Measurements from ENCODE around the gene RIMKLB. TPM values are rescaled to one million over a fixed set of nuclear protein-coding genes. Genes with fewer than 3 reads are reported as not detected.

RIMKLB gene
- total and polyA plus RNA-seq, 2 of the 8 experiments (the other 6 are each of a cell fraction or from before 2014, with no cell fraction given) = 37.8 to 78.2 TPM

DNA sequence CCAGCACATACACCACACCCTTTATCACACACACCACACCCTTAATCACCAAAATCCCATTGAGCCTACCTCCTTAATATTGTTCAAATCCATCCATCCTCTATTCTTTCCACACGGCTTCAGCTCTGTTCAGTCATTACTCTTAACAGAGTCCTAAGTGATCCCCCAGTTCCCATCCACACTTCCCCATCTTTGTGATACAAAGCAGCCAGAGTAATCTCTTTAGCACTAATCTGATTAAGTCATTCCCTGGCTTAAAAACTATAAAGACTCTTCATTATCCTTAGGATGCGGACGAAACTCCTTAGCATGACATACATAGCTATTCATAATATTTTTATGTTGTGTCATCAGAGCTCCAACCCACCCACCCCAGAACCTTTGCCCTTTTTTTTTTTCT is 20.4 kb upstream of the RIMKLB start:
- no peak for FAIRE-seq
- no peak overlapping the region for H4K8ac ChIP-seq (ENCODE audit: extremely low read depth, insufficient read depth, low read length)
- no peaks in the 10 kb centered on the region for H3K79me1 ChIP-seq (ENCODE audit: low read depth, low read length)
- no peak overlapping the region for H3K4me3 ChIP-seq (ENCODE audit: extremely low read depth in 1 of 4, insufficient read depth in 2 of 4, low read depth in 3 of 4, low read length in 4 of 4)
- TF ChIP-seq CBX5 (IDR thresholded peaks at IDR 0.05; ENCODE audit: low read depth, low read length) = no peak
- no peak for TF ChIP-seq POLR2A (IDR thresholded peaks at IDR 0.05; ENCODE audit: control extremely low read depth in 1 of 2, low read depth in 2 of 2, low read length in 2 of 2)
- TF ChIP-seq SRF (IDR thresholded peaks at IDR 0.05; ENCODE audit: low read depth, low read length) = no peak
- no peak for TF ChIP-seq SIRT6 (IDR thresholded peaks at IDR 0.05; ENCODE audit: low read length)
- TF ChIP-seq NANOG (IDR thresholded peaks at IDR 0.05; ENCODE audit: insufficient read depth, low read depth, low read length, poor library complexity, severe bottlenecking) = no peak
- TF ChIP-seq EP300 (IDR thresholded peaks at IDR 0.05; ENCODE audit: borderline replicate concordance in 1 of 2, low read depth in 2 of 2, low read length in 2 of 2) = no peak
- no peak for TF ChIP-seq ASH2L (IDR thresholded peaks at IDR 0.05; ENCODE audit: low read length)
- no peak for TF ChIP-seq BCL11A (IDR thresholded peaks at IDR 0.05; ENCODE audit: low read depth in 2 of 2, low read length in 2 of 2)
- TF ChIP-seq TAF7 (optimal IDR thresholded peaks at IDR 0.05; ENCODE audit: borderline replicate concordance, low read depth, low read length) = no peak
- no peak for TF ChIP-seq JUND (IDR thresholded peaks at IDR 0.05; ENCODE audit: low read length)
- TF ChIP-seq GTF2F1 (IDR thresholded peaks at IDR 0.05; ENCODE audit: borderline replicate concordance, low read depth, low read length) = no peak
- no peak for TF ChIP-seq BACH1 (IDR thresholded peaks at IDR 0.05; ENCODE audit: low read length)
- POLR2A ChIA-PET (ENCODE audit: partially characterized antibody) = interaction anchor here (1.3 to 1.9 kb wide), 4 partner anchors 9 to 20 kb away, joined by 3 to 5 read pairs (median 4); partner anchors contain the start of gene RIMKLB
- no peaks in the 10 kb centered on the region for H3K36me3 ChIP-seq (ENCODE audit: control insufficient read depth in 2 of 4, insufficient read depth in 4 of 4, low read length in 3 of 4)
- no peak overlapping the region for H3K14ac ChIP-seq (ENCODE audit: insufficient read length)
- 93% methylated on average over 3 of the region's 3 CpGs; no CpG with 5 or more reads in 1 of the 2 experiments for WGBS, 2 experiments (ENCODE audit: extremely low coverage in 1 of 2, insufficient coverage in 1 of 2, insufficient read length in 1 of 2, insufficient replicate concordance in 2 of 2, low coverage in 1 of 2, low lambda C conversion rate in 2 of 2, missing lambda C conversion rate in 1 of 2)
- no peak overlapping the region for H2BK15ac ChIP-seq (ENCODE audit: low read length)
- CTCF ChIA-PET (ENCODE audit: partially characterized antibody) = interaction anchor here (0.7 to 2.8 kb wide), 14 partner anchors 9 to 372 kb away, joined by 3 to 15 read pairs (median 4); no protein-coding TSS in a partner anchor
- no peaks in the 10 kb centered on the region for H4K20me1 ChIP-seq (replicated peaks in 1 of 2; ENCODE audit: control insufficient read depth in 1 of 2, insufficient read depth in 2 of 2, low read length in 2 of 2)
- H3K4me1 ChIP-seq (replicated peaks in 1 of 4; ENCODE audit: control insufficient read depth in 3 of 4, insufficient read depth in 4 of 4, low read length in 3 of 4) = peaks cover 0 to 15% (median 11%) of the 10 kb centered on the region in 4 experiments; a peak in 6 of 7 replicates
- no peak overlapping the region for H3K27ac ChIP-seq (ENCODE audit: low read depth, low read length)
- no peak overlapping the region for H2AFZ ChIP-seq (ENCODE audit: low read length)
- H3K23ac ChIP-seq (ENCODE audit: insufficient read length) = no peak overlapping the region
- H4K5ac ChIP-seq (ENCODE audit: insufficient read length, low read depth, low read length) = no peak overlapping the region
- H3K56ac ChIP-seq (replicated peaks; ENCODE audit: insufficient read length, low read depth, low read length) = no peak overlapping the region
- H2AK5ac ChIP-seq (ENCODE audit: low read depth, low read length) = no peak overlapping the region
- no peak overlapping the region for H3K9ac ChIP-seq (replicated peaks in 1 of 4; ENCODE audit: extremely low read depth in 1 of 4, low read depth in 3 of 4, low read length in 3 of 4)
- H3K18ac ChIP-seq (ENCODE audit: extremely low read depth, low read length) = no peak overlapping the region
- DNase-seq (ENCODE audit: low read depth in 1 of 2, low spot score in 2 of 2) = no peak
- H3K27me3 ChIP-seq (replicated peaks in 1 of 4; ENCODE audit: control insufficient read depth in 3 of 4, extremely low read depth in 1 of 4, insufficient read depth in 3 of 4, low read length in 3 of 4) = no peaks in the 10 kb centered on the region
- H2BK12ac ChIP-seq (ENCODE audit: low read depth, low read length) = no peak overlapping the region
- H3K23me2 ChIP-seq (ENCODE audit: low read depth, low read length) = no peaks in the 10 kb centered on the region; the same call in 1 of the 2 replicates
- H3K9me3 ChIP-seq (ENCODE audit: insufficient read depth in 2 of 2, low read depth in 1 of 2, low read length in 1 of 2) = no peaks in the 10 kb centered on the region
- H3K4ac ChIP-seq (replicated peaks; ENCODE audit: insufficient read length, low read depth, low read length) = no peak overlapping the region
- H2BK5ac ChIP-seq (ENCODE audit: low read depth, low read length) = no peak overlapping the region
- no peak overlapping the region for H2BK120ac ChIP-seq (replicated peaks; ENCODE audit: low read depth, low read length)
- H3K79me2 ChIP-seq (ENCODE audit: control insufficient read depth in 1 of 2, insufficient read depth in 2 of 2, low read length in 2 of 2) = no peaks in the 10 kb centered on the region
- H3K4me2 ChIP-seq (ENCODE audit: insufficient read depth in 1 of 2, low read depth in 2 of 2, low read length in 2 of 2) = no peak overlapping the region
- no peak overlapping the region for H2BK20ac ChIP-seq (ENCODE audit: low read length)
- no peak overlapping the region for H4K91ac ChIP-seq (replicated peaks; ENCODE audit: insufficient read length, low read length)

Data from H1 (cell line).